A172 (cell line): Measurements from ENCODE around the gene SEMA3A. TPM values are rescaled to one million over a fixed set of nuclear protein-coding genes. Genes with fewer than 3 reads are reported as not detected.

ENCODE experiments used
- DNase-seq: peaks from one replicate; pipeline ENCODE4 v3.0.0-alpha.2; 2015; ENCODE audit warnings: low spot score
- total RNA-seq: library from RNA; depleted of rRNA; stranded (reverse); fragments of >200 nt; shearing (Covaris generic); gene quantifications from 2 replicates; pipeline ENCODE4 v1.2.3, GENCODE V29; 2014

The SEMA3A gene
- total RNA-seq, 1 experiment from 2014 or later: 16.2 TPM

DNA sequence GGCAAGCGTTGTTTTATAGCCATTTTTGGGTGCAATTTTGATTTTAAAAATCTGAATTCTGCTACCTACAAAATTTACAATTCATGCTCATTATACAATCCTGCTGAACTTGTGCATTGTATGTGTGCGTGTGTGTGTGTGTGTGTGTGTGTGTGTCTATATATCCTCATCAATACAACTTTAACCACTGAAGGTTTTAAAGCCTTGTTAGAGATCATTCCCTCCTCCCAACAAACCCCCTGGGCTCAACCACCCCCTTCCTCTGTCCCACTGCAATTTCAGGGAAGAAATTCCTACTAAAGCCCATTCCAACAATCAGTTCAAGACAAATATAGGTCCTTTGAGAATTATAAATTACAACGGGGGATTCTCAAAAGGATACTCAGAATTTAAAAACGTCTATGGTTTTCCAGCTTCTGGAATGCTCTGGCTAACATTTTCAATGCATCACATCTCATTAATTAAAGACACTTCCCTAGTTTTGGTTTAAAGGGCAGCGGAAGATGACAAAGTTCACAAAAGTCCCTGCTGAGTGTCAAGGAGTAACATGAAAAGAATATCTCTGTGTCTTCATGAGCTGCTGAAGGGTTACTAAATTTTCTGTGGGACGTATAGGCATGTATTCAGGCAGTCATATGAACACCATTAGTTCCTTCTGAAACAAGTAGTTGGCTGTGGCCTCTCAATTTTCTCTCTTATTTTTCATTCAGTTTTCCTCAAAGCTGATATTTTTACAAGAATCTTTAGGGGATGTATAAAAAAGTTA is 889 bp upstream of the SEMA3A start:
- DNase-seq: no peak

DNA sequence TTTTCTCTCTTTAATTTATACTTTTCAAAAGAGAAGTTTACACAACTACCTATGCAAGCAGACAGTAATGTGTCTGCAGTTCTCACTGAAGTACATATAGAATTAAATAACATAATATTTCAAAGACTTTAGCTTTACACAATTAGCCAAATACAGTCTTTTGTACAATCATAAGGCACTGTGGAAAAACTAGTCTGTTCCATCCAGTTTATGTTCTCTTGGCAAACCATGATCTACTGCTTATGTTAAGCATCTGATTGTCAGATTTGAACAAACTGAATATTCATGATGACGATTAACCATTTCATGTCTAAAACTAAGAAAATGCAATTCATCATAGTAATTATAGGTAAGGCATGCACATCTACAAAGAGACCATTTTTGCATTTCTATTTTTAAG is 842 bp downstream of the SEMA3A start:
- DNase-seq: no peak

DNA sequence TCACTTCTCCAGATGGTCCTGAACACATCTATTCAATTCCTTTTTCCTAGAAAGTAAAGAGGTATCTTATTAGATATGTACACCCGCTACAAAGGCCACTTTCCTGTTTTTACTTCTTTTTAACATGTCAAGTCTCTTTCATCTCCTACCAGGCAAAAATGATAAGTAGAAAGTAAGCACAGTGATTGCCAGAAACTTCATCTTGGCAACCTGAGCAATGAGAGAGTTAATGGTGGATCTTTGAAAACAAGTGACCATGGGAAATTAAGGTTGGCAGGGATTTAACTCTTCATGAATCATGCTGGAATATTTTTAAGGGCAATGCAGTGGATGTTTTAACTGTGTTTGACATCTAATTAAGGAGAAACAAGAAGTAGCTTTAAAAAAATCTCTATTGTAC is 2.7 kb downstream of the SEMA3A start:
- no peak for DNase-seq

DNA sequence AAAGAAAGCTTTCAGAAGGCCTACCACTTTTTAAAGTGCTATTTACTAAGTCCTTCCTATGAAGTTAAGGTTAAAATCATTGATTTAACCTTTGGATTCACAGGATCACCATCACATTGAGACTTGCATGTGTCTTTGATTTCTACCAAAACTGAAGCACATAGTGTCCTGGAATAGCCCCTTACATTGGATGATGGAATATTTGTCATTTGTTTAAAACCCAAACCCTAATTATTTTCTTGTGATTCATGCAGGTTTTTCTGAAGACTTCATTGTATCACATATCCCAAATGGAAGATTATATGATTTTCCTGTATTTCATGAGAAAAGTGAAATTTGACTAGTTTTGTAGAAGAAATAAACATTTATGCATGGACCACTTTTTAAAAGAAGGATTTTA is 3.3 kb downstream of the SEMA3A start:
- no peak for DNase-seq

DNA sequence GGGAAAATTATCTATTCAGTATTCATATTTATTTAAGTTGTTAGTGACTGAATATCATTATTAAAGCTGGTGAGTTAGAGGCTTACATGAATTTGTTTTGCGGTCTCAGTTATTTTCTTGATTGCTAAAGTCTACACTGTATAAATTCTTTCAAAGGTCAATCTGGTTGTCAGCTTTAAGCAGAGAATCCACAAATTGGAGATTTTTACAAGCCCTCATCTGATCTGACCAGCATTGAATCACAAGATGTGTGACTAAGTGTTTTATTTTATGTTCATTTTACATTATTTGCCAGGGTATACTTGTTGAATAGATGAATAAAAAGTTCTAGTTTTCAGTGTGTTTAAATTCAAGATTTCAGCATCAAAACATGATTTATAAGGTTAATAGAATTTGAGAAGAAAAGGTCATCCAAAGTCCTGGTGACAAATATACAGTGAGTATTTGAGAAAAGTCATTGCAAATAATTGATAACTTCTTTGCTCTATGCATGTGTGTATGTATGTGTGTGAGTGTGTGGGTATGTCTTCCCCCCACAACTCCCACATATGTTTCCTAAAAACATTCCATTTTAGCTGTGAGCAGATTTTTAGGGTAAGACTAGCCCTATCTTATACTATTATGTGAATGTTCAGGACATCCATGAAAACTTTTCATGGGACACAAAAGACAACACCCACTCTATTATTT is 4.4 kb downstream of the SEMA3A start:
- no peak for DNase-seq

DNA sequence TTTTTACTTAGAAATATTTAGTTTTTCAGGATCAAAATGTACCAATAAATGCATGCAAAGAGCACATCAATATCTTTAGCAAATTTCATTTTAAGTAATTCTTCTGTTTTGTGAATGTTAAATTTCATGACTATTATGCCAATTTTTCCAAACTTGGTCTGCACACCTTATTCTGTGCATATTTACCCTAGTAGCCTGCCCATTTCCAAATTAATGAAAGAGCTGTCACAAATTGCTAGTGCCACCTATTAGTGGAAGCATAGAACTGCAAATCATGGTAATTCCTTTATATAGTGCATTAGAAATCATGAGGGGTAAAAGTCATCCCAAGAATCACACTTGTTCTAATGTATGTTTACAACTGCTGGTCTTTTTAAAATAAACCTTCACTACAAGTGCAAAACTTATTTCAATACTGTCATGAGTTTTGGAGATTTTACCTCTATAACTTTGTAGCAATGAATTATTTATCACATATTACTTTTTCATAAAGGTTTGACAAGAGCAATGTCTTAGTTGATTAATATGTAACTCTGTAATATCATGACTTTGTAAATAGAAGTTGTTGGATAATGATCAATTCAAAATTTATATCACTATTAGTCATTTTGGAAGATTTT is 5.7 kb downstream of the SEMA3A start:
- peak; percentile 25 for DNase-seq

DNA sequence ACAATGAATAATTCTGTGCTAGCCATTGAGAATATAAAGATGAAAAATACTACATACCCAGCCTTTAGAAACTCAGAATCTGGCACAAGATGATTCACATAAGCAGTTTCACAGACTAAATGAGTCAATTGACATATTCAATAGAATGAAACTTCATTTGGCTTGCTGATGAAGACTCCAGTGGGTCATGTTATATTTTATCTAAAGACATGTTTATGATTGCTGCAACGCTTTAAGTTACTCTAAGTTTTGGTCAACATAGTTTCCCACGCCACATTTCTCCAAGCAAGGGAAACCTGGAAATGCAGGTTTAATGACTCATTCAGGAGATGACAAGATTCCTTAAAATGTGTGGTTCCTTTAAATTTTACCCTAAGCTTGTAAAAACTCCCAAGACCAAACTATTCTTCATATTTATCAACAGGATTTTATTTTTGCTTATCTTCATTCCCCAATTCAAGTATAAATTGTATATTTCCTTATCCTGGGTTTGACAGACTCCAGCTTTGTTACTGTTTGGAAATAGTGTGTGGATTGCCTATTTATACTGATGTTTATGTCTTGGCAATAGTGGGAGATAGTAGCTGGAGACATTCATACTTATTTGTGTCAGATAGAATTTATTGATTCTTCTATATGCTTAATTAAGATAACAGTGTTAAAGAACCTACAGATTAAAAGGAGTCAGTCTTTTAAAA is 6.6 kb downstream of the SEMA3A start:
- peak; percentile 47 for DNase-seq

DNA sequence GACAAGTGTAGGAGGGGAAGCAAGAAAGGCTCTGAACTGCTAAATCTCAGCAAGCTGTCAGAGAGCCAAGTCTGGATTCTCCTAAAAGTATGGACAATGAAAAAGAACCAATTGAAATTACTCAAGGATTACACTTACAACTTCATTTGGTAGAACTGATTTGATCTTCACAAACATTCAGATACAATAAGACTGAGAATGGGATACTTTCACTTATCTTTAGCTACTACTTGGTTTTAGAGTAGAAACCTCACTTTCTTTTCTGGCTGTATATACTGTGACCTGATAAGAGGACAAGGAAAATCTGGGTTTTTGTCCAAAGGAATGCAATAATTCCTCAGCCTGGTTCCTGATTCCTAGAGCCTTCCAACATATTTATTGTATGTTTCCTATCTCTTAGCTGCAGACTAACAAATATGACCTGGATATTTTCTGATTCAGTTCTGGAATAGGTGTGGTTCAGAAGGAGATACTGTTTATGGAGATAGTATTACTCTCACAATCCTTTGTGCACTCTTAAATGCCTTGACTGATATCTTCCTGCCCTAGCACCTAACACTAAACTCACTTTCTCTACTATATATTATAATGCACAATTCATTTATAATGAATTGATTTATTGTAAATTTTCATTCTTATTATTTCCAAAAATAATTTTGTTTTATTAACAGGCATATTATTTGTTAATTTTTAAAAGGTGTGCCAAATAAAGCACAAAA is 7.3 kb downstream of the SEMA3A start:
- no peak for DNase-seq

DNA sequence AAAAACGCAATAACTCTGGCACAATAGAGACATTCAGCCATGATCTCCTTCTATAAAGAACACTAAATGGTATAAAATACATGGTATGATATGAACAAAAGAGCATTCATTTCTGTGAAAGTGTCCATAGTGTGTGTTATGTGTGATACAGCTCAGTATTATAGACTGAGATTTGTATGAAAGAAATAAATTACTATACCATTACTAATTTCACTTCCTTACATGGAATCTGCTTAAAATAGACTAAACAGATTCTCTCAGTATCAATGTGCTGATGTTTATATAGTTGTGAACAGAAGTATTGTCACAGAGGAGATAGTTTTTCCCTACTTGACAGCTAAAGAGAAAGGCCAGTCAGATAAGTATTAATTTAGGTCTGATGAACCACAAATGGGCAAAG is 10.8 kb downstream of the SEMA3A start:
- no peak for DNase-seq

DNA sequence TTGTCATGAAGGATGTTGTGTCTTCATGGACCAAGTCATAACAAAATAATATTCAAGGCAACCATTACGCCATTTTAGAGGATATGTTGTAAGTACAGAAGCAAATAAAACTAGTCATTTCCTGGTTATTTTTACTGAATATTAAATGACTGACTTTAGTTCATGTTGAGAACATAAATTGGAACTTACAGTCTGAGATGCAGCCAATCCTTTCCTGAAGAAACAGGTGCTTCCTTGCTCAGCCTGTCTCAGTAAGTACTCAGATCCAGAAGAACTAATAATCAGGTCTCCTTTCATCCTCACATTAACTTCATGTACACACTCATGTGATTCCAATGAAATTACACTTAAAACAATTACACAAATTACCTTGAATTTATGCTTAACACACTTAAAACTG is 12.3 kb downstream of the SEMA3A start:
- DNase-seq: no peak

DNA sequence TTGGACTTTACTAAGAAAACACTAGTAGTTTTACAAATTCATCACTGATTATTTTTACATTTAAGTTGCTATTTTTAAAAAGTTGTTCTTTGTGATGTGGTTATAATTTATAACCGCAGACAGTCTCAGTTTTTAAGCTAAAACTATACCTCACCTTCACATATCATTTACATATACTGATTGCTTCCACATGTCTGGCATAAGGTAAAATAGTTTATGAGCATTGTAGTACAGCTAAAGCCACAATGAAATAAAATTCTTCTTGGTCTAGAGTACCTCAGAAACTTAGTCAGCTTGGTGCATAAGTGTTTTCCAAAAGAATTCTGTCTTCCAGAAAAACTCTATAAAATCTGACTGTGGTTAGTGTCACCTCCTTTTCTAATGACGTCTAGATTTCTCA is 13.0 kb downstream of the SEMA3A start:
- no peak for DNase-seq

DNA sequence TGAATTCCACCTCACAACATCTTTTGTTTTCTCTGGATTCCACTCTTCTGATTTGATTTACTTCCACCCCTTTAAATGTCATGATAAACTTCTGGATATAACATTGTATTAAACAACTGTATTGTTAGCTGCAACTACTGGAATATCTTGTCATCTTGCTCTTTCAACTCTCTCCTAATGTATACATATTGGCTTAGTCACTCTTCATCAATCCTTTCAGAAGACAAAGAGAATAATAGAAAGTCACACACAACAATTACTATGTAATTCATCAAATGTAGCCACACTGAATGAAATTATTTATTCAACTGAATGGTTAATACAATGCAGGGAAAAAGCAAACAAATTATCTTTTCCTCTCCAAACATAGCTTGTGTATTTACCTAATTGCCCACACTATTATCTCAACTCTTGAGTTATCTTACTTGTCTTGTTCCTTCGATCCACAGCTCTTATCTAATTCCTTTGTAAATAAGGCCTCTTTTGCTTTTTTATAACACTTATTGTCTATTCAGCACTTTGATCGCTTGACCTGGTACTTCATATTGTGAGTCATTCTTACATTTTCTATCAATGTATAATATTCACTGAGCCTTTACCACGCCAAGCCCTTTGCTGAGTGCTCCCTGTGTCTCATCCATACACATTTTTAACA is 16.7 kb downstream of the SEMA3A start:
- DNase-seq: no peak

DNA sequence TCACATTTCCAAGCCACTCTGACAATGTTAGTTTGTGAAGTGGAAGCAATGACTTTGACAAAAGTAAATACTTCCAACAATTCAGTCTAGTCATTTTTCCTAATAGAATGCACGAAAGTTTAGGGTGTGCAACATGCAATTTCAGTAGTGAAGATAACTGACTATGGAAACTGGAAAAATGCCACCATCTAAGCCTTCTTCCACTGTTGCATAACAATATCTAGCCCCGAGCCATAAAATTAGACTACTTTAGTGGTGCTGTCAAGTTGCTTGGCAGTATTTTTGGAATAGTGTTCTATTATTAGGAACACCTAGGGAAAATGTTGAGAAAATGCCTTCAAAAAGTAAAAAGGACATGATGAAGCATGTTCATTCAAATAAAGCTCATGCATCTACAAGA is 17.9 kb downstream of the SEMA3A start:
- DNase-seq: no peak

DNA sequence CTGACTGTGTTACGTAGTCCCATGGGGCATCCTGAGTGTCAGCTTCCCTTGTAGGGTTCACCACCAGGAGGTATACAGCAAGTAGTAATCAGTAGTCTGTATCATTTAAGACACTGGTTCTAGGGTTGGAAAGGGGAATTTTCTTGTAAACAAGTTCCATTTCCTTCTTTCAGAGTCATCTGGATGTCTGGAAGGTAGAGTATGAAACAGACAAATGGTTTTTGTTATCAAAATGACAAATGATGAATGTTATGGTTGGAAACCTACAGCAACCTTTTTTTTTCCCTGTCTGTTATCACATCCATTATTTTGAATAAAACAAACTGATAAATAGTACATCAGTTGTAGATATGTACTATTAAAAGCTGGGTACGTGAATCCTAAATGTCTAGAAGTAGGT is 19.1 kb downstream of the SEMA3A start:
- no peak for DNase-seq

DNA sequence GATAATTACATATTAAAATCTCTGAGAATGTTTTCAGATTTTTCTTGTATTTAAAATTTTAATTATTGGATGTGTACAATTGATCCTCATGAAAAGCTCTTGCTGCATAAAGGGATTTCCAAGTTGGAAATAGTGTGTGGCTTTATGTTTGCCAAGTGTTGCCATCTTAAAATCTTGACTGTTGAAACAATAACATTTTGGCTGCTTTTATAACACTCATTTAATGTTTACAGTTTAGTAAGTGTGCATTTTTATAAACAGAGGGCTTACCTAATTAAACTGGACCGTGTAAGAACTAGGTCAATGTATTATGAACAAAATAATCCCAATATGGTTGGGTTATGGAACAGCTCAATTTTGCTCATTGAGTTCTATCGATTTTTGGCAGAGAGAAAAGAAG is 23.9 kb downstream of the SEMA3A start:
- DNase-seq: no peak

DNA sequence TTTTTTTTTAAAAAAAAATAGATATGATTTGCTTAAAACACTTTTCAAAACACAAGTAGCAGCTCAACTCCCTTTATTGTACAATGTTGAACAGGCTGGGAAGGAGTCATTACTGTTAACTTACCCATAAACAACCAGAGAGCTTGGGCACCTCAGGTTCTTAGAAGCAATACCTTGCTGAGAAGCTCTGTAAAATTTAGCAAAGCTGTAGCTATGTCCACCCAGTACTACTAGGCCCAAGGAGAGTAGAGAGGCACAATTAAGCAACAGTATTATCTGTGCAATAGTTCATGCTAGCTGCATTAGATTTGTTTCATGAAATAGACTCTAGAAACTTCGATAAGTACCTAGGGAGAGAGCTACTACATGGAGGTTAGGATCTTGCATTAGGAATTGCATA is 32.0 kb downstream of the SEMA3A start:
- DNase-seq: no peak

DNA sequence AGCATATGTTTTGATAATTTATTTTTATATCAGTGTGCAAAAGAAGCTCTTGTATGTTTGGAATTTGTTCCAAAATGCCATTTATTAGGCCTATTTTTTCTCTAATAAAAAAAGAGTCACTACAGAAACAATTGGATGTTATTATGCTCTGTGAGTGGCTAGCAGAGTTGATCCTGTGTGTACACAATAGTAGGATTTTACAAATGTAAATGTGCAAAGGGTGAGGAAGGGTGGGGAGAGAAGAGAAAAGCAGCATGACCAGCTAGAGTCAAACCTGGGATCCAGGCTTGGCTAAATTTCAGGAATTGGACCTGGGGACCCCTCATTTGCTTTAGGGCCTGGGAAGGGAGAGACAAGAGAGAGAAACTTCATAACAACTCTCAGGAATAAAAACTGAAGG is 32.5 kb downstream of the SEMA3A start:
- DNase-seq: no peak

DNA sequence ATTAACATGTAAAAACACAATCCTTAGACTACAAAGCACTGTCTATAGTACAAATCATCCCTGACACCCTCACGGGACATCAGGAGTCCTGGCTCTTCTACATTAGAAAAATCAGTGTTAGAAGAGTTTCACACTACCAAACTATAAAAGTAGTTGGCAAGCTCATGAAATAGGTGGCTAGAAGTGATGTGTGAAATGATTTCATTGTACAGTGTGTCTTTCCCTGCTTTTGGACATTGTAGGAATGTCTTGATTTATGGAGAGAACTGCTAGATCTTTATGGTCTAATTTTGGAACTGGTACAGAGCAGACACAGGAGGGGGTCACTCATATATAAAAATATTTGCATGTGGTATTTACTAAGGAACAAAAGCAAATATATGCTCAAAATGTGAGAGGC is 33.2 kb downstream of the SEMA3A start:
- DNase-seq: no peak

DNA sequence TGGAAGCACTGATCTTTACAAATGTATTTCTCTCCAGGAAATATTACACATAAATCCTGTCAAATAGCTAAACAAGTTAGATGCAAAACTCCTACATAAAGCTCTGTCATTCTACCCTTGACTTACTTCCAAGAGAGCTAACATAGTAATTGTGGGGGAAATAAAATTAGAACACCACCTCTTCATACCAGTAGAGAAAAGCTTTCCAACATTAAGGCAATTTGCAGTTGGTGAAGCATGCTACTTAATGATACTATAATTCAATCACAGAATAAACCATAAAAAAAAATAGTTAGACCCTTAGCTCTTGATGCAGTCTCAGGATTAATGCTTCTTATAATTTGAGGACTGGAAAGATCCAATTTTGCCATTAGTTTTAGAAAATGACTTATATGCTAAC is 35.2 kb downstream of the SEMA3A start:
- DNase-seq: no peak

DNA sequence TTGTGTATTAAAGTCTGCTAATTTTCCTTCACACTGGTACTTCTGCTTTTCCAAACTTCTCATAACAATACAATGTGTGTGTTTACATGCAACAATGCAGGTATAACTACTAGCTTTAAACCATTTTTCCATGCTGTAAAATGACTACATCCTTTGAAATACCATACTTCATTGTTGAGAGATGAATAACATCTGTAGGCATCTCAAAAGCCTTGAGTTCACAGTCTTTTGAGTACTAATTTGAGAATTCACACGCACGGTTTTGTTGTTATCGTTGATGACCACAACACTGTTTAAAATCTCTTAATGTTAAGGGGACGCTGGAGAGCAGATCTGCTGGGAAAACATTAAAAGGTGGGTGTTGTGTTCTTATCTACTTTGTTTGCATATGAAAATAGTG is 37.4 kb downstream of the SEMA3A start:
- DNase-seq: no peak

DNA sequence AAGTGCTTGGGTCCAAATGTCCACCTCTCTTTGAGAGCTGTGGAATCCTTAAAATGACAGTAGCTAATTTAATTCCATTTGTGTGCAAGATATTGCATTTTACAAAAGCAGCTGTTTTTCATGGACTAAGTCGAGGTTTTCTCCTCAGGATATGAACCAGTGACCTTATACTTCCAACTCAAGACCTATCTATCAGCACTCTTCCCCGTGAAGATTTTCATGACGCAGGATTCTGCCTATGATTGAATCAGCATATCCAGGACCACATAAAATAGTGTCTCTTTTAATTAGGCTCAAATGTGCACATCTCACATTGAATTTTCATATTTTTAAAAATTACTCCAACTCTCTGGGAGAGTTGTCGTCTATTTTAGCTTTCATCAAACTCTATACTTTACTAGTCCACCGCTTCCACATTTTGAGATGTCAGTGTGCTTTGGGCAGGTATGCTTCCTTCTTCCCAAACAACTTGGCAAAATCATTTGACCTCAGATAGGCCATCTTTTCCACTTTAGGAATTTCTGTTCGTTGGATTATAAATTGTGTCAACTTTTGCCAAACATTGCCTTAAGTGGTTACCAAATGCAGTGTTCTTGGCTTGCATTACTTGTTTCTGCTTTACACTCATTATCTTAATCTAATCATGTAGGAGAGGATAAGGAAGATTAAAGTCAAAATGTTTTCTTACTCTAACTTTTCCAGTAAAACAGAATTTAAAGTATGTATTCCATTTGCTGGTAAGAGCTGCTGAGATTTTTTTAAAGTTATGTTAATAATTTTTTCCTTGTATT is 39.4 kb downstream of the SEMA3A start:
- DNase-seq: no peak
